ENCODE data around the gene RANGAP1. TPM values are rescaled to one million over a fixed set of nuclear protein-coding genes. Genes with fewer than 3 reads are reported as not detected.

Gene RANGAP1
- polyA plus RNA-seq, 2 of the 4 experiments (the other 2 are of a cell fraction), result 44.9 to 75.1 TPM

- Histone ChIP-seq H3K9me3 (no peaks in the 10 kb centered on the region), H3K27ac (no peak overlapping the region), H3K4me3 (no peak overlapping the region), H3K4me2 (no peak overlapping the region), H3K4me1 (0 out of 3 replicates have a peak, but pooled peaks cover 4% of the 10 kb centered on the region)
- FAIRE-seq (no peak), ATAC-seq (no peak), DNase-seq (ENCODE audit: low read depth in 1 of 2, low spot score in 1 of 2) (no peak)
- ChIA-PET CTCF (interaction anchor here (0.5 kb wide), 1 partner anchor 16 kb away, joined by 5 read pairs; no protein-coding TSS in a partner anchor), POLR2A (no interaction called here)
- TF ChIP-seq FOSL2 (IDR thresholded peaks at IDR 0.05) (no peak), FOSL2 (CRISPR knock-in tag; IDR thresholded peaks at IDR 0.05) (no peak), JUNB (IDR thresholded peaks at IDR 0.05) (no peak), KDM1A (IDR thresholded peaks at IDR 0.05; ENCODE audit: low read depth) (no peak), JUN (IDR thresholded peaks at IDR 0.05) (no peak), CBX2 (IDR thresholded peaks at IDR 0.05; ENCODE audit: borderline replicate concordance, low read depth) (no peak), POLR2AphosphoS2 (conservative IDR thresholded peaks at IDR 0.05; ENCODE audit: low read length) (no peak), MAX (IDR thresholded peaks at IDR 0.05) (no peak), MAFK (IDR thresholded peaks at IDR 0.05; ENCODE audit: partially characterized antibody) (no peak)
- 89% methylated on average over 13 of the region's 17 CpGs for WGBS (ENCODE audit: missing lambda C conversion rate)
Measured at GRCh38 chr22:41229730-41230400, 56.1 kb downstream of the RANGAP1 start.

- H3K4me1 ChIP-seq, result 0 out of 3 replicates have a peak, but pooled peaks cover 4% of the 10 kb centered on the region
- ChIA-PET CTCF (interaction anchor here (0.7 kb wide), 1 partner anchor 64 kb away, joined by 3 read pairs; no protein-coding TSS in a partner anchor), POLR2A (no interaction called here)
- no peak for ATAC-seq
- H3K9me3 ChIP-seq, result no peaks in the 10 kb centered on the region
- no peak overlapping the region for H3K4me2 ChIP-seq
- WGBS (ENCODE audit: missing lambda C conversion rate), result 81% methylated on average over 6 of the region's 6 CpGs
- no peak for TF ChIP-seq POLR2A (IDR thresholded peaks at IDR 0.05; ENCODE audit: low read length)
- no peak for TF ChIP-seq TP53 (CRISPR knock-in tag; IDR thresholded peaks at IDR 0.05)
- TF ChIP-seq BCL3 (IDR thresholded peaks at IDR 0.05), result no peak
- TF ChIP-seq E2F6 (IDR thresholded peaks at IDR 0.05; ENCODE audit: borderline replicate concordance, low read depth), result no peak
- no peak for TF ChIP-seq CHD2 (IDR thresholded peaks at IDR 0.05; ENCODE audit: low read length, partially characterized antibody)
- TF ChIP-seq EP300 (IDR thresholded peaks at IDR 0.05), result no peak
- no peak for TF ChIP-seq USF2 (IDR thresholded peaks at IDR 0.05)
- TF ChIP-seq NPAS2 (CRISPR knock-in tag; IDR thresholded peaks at IDR 0.05; ENCODE audit: borderline replicate concordance), result no peak
- no peak for TF ChIP-seq HOXA7 (CRISPR knock-in tag; IDR thresholded peaks at IDR 0.05)
- DNase-seq (ENCODE audit: low read depth in 1 of 2, low spot score in 1 of 2), result no peak
- H3K27ac ChIP-seq, result no peak overlapping the region
- FAIRE-seq, result no peak
- H3K4me3 ChIP-seq, result no peak overlapping the region
Measured at GRCh38 chr22:41229215-41229614, 56.8 kb downstream of the RANGAP1 start.

GRCh38 chr22:41226723-41227655, 59.0 kb downstream of the RANGAP1 start:
- ChIA-PET POLR2A (no interaction called here), CTCF (interaction anchor here (0.6 to 0.9 kb wide), 2 partner anchors 304 to 313 kb away, joined by 3 read pairs; no protein-coding TSS in a partner anchor)
- H3K27ac ChIP-seq, result no peak overlapping the region
- TF ChIP-seq TP53 (CRISPR knock-in tag; IDR thresholded peaks at IDR 0.05) (no peak), NFE2L2 (conservative IDR thresholded peaks at IDR 0.05; ENCODE audit: low read length) (no peak), FOXS1 (CRISPR knock-in tag; IDR thresholded peaks at IDR 0.05) (no peak), NPAS2 (CRISPR knock-in tag; IDR thresholded peaks at IDR 0.05; ENCODE audit: borderline replicate concordance) (no peak), REST (IDR thresholded peaks at IDR 0.05) (no peak), CEBPB (IDR thresholded peaks at IDR 0.05) (no peak), PHF8 (IDR thresholded peaks at IDR 0.05; ENCODE audit: borderline replicate concordance, low read depth) (no peak), USF2 (IDR thresholded peaks at IDR 0.05) (no peak)

More at GRCh38 chr22:41226723-41227655, 59.0 kb downstream of the RANGAP1 start:
- ATAC-seq (no peak), DNase-seq (ENCODE audit: low read depth in 1 of 2, low spot score in 1 of 2) (no peak), FAIRE-seq (no peak)
- H3K9me3 ChIP-seq, result no peaks in the 10 kb centered on the region
- H3K4me1 ChIP-seq, result no peaks in the 10 kb centered on the region
- no peak overlapping the region for H3K4me3 ChIP-seq
- H3K4me2 ChIP-seq, result no peak overlapping the region
- 94% methylated on average over 16 of the region's 26 CpGs for WGBS (ENCODE audit: missing lambda C conversion rate)
